GM21825 (cell line): ENCODE results near the gene ASB9.
"Not testable (repeated sequence)": the region's sequence is repeated elsewhere in the genome, so short reads cannot be mapped to it uniquely, and the experiment has no call there.

ENCODE experiments used
- ATAC-seq: cut with Tn5 transposase; IDR thresholded peaks from one replicate; pipeline ENCODE4 v1.9.1; 2021; ENCODE audit warnings: mild to moderate bottlenecking, moderate library complexity; ENCODE audit not compliant: unreplicated experiment

Gene ASB9

GRCh38 chrX:15242899-15243555, 26.9 kb downstream of the ASB9 start:
- no peak for ATAC-seq

GRCh38 chrX:15241301-15241700, 28.6 kb downstream of the ASB9 start:
- no peak for ATAC-seq

GRCh38 chrX:15240414-15240813, 29.5 kb downstream of the ASB9 start:
- ATAC-seq = no peak

GRCh38 chrX:15236146-15236545, 33.7 kb downstream of the ASB9 start:
- no peak for ATAC-seq

GRCh38 chrX:15235001-15235400, 34.9 kb downstream of the ASB9 start:
- no peak for ATAC-seq

- no peak for ATAC-seq
Measured at GRCh38 chrX:15233416-15234015, 36.4 kb downstream of the ASB9 start.

GRCh38 chrX:15224747-15225146, 45.1 kb downstream of the ASB9 start:
- no peak for ATAC-seq

- no peak for ATAC-seq
Measured at GRCh38 chrX:15221321-15221720, 48.6 kb downstream of the ASB9 start.

GRCh38 chrX:15217161-15217560, 52.7 kb downstream of the ASB9 start:
- ATAC-seq = no peak

GRCh38 chrX:15216280-15216679, 53.6 kb downstream of the ASB9 start:
- ATAC-seq = no peak

- ATAC-seq = no peak
Measured at GRCh38 chrX:15215366-15215765, 54.5 kb downstream of the ASB9 start.

GRCh38 chrX:15214588-15214987, 55.3 kb downstream of the ASB9 start:
- ATAC-seq = no peak

GRCh38 chrX:15209096-15209495, 60.8 kb downstream of the ASB9 start:
- ATAC-seq = no peak

GRCh38 chrX:15207994-15208393, 61.9 kb downstream of the ASB9 start:
- no peak for ATAC-seq

- ATAC-seq = no peak
Measured at GRCh38 chrX:15207384-15207783, 62.5 kb downstream of the ASB9 start.

GRCh38 chrX:15206306-15206705, 63.6 kb downstream of the ASB9 start:
- ATAC-seq = no peak

- ATAC-seq = peak; percentile 84
Measured at GRCh38 chrX:15204130-15204751, 65.6 kb downstream of the ASB9 start.

GRCh38 chrX:15203694-15204093, 66.2 kb downstream of the ASB9 start:
- no peak for ATAC-seq

GRCh38 chrX:15202454-15203177, 67.3 kb downstream of the ASB9 start:
- no peak for ATAC-seq

GRCh38 chrX:15200871-15201270, 69.0 kb downstream of the ASB9 start:
- no peak for ATAC-seq

- not testable (repeated sequence) for ATAC-seq
Measured at GRCh38 chrX:15198608-15199202, 71.2 kb downstream of the ASB9 start.
